ENCODE measurements around the gene N4BP2L2.
"Not testable (repeated sequence)": the region's sequence is repeated elsewhere in the genome, so short reads cannot be mapped to it uniquely, and the experiment has no call there.

The N4BP2L2 gene

GRCh38 chr13:32538621-32539246 lies at the start of gene N4BP2L2:
Gene N4BP2L2 (minus strand): TSS chr13:32538795. CDS start chr13:32537027, 1,768 bp downstream.
- peak; percentile 72 to 94 for DNase-seq

- no peak for DNase-seq
Observed at GRCh38 chr13:32587811-32588170, 49.2 kb upstream of the N4BP2L2 start.

GRCh38 chr13:32587011-32587810 lies 48.6 kb upstream of the N4BP2L2 start:
- DNase-seq: no peak

GRCh38 chr13:32586080-32586900 lies 47.7 kb upstream of the N4BP2L2 start, which contains the start of gene PDS5B:
Gene PDS5B (plus strand): TSS chr13:32586452. CDS start chr13:32648773, 62,321 bp downstream.
- peak; percentile 21 to 50 for DNase-seq

- DNase-seq: peak in 1 of 2 experiments; percentile 45
Observed at GRCh38 chr13:32585550-32586079, 47.0 kb upstream of the N4BP2L2 start.

- DNase-seq: no peak
Observed at GRCh38 chr13:32582991-32583390, 44.4 kb upstream of the N4BP2L2 start.

GRCh38 chr13:32582281-32582680 lies 43.7 kb upstream of the N4BP2L2 start:
- DNase-seq: no peak

GRCh38 chr13:32581177-32581786 lies 42.7 kb upstream of the N4BP2L2 start:
- DNase-seq: no peak

- no peak for DNase-seq
Observed at GRCh38 chr13:32577032-32577431, 38.4 kb upstream of the N4BP2L2 start.

GRCh38 chr13:32575687-32576086 lies 37.1 kb upstream of the N4BP2L2 start:
- not testable (repeated sequence) for DNase-seq

- DNase-seq: not testable (repeated sequence)
Observed at GRCh38 chr13:32560842-32561241, 22.2 kb upstream of the N4BP2L2 start.

GRCh38 chr13:32555613-32556012 lies 17.0 kb upstream of the N4BP2L2 start:
- no peak for DNase-seq

GRCh38 chr13:32553720-32554119 lies 15.1 kb upstream of the N4BP2L2 start:
- DNase-seq: no peak

- DNase-seq: no peak
Observed at GRCh38 chr13:32549788-32550187, 11.2 kb upstream of the N4BP2L2 start.

GRCh38 chr13:32548837-32549236 lies 10.2 kb upstream of the N4BP2L2 start:
- DNase-seq: no peak

GRCh38 chr13:32545083-32545482 lies 6.5 kb upstream of the N4BP2L2 start:
- DNase-seq: no peak

- no peak for DNase-seq
Observed at GRCh38 chr13:32542221-32542620, 3.6 kb upstream of the N4BP2L2 start.

GRCh38 chr13:32538143-32538620 lies 413 bp downstream of the N4BP2L2 start:
- DNase-seq: no peak

GRCh38 chr13:32537580-32538142 lies 934 bp downstream of the N4BP2L2 start:
- no peak for DNase-seq

- no peak for DNase-seq
Observed at GRCh38 chr13:32535748-32536147, 2.8 kb downstream of the N4BP2L2 start.

GRCh38 chr13:32535115-32535514 lies 3.5 kb downstream of the N4BP2L2 start:
- no peak for DNase-seq

GRCh38 chr13:32530841-32531253 lies 7.7 kb downstream of the N4BP2L2 start:
- DNase-seq: no peak

Data from cerebellar nuclear complex (tissue), 1 donor.